Stimulated activated naive CD8-positive, alpha-beta T cell treated with anti-CD3 and anti-CD28 coated beads, Interleukin-15, Interleukin-2, amounts not matched to agents 100 ng/mL and 50 ng/mL, for 24 hours (primary cell): ENCODE results near the gene AHRR.
"Not testable (repeated sequence)": the region's sequence is repeated elsewhere in the genome, so short reads cannot be mapped to it uniquely, and the experiment has no call there.

ENCODE experiments used
- H3K27ac Mint-ChIP-seq: one replicate; pipeline ENCODE4 v1.8.0; 2021; ENCODE audit warnings: mild to moderate bottlenecking, mixed read lengths
- H3K27me3 Mint-ChIP-seq: one replicate; pipeline ENCODE4 v1.8.0; 2021; ENCODE audit warnings: mixed read lengths
- H3K36me3 Mint-ChIP-seq: one replicate; pipeline ENCODE4 v1.8.0; 2021; ENCODE audit warnings: low read depth, mixed read lengths
- H3K4me1 Mint-ChIP-seq: one replicate; pipeline ENCODE4 v1.8.0; 2021; ENCODE audit warnings: low read depth, mixed read lengths
- H3K4me3 Mint-ChIP-seq: one replicate; pipeline ENCODE4 v1.8.0; 2021; ENCODE audit warnings: mild to moderate bottlenecking, mixed read lengths
- H3K9me3 Mint-ChIP-seq: one replicate; pipeline ENCODE4 v1.8.0; 2021; ENCODE audit warnings: mixed read lengths

Gene AHRR

GRCh38 chr5:392431-392988 is 71.0 kb downstream of the AHRR start:
- H3K27ac Mint-ChIP-seq = peak overlapping the region; percentile 99
- H3K9me3 Mint-ChIP-seq = no peaks in the 10 kb centered on the region
- H3K4me1 Mint-ChIP-seq = peaks cover 34% of the 10 kb centered on the region
- H3K27me3 Mint-ChIP-seq = no peaks in the 10 kb centered on the region
- H3K36me3 Mint-ChIP-seq = peaks cover 15% of the 10 kb centered on the region
- peak overlapping the region; percentile 80 for H3K4me3 Mint-ChIP-seq

DNA sequence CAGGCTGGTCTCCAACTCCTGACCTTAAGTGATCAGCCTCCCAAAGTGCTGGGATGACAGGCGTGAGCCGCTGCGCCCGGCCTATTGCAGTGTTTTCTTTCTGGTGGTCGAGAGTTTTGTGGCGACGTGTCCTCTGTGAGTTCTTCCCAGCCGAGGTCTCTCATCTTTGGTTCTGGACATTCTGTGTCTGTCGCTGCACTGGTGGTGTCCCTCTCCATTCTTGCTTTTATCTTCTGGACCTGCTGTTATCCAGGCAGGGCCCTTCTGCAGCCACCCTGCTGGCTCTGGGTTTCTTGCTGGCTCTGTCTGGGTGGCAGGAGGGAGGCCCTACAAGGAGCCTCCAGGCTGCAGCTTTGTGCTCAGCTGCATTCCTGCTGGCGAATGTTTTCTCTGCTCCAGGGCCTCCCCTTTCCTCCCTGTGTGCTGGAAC is 72.3 kb downstream of the AHRR start:
- H3K27me3 Mint-ChIP-seq = no peaks in the 10 kb centered on the region
- H3K4me3 Mint-ChIP-seq = peak overlapping the region; percentile 80
- peaks cover 10% of the 10 kb centered on the region for H3K36me3 Mint-ChIP-seq
- no peaks in the 10 kb centered on the region for H3K9me3 Mint-ChIP-seq
- H3K27ac Mint-ChIP-seq = peak overlapping the region; percentile 99
- H3K4me1 Mint-ChIP-seq = peaks cover 36% of the 10 kb centered on the region

- H3K36me3 Mint-ChIP-seq = peaks cover 10% of the 10 kb centered on the region
- H3K4me3 Mint-ChIP-seq = no peak overlapping the region
- no peaks in the 10 kb centered on the region for H3K9me3 Mint-ChIP-seq
- peaks cover 44% of the 10 kb centered on the region for H3K4me1 Mint-ChIP-seq
- no peaks in the 10 kb centered on the region for H3K27me3 Mint-ChIP-seq
- H3K27ac Mint-ChIP-seq = peak overlapping the region; percentile 58
Observed at GRCh38 chr5:394671-395155, 73.2 kb downstream of the AHRR start.

DNA sequence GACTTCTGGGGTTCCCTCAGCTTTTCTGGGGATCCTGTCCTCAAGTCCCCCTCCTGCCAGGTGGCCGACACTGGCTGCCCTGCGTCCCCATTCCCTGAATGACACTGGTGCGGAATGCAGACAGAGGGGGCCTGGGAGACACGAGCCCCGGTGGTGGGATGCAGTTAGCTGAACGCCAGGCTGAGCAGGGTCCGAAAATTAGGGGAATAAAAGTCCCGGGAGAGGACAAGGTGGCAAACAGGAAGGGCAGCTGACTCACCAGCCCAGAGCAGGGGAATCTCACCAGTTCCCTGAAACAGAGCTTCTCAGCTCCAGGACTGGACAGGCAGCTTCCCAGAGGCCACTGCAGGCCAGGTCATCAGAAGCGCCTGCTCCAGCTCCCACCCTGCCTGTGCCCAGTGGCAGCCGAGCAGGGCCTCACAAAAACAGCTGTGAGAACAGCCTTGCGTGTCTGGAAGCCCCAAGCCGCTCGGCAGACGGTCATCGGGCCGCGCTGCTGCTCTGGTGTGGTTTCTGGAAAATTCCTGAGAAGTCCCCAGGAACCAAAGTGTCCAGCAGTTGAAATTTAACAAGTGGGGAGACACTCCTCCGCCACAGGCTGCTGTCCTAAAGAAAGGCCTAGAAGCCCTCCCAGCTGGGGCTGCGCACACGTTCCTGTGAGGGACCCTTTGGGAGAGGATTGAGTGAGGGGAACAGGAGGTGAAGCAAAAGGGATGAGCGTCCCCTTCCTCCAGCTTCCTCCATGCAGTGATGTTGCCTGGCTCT is 73.8 kb downstream of the AHRR start:
- Mint-ChIP-seq H3K27ac (no peak overlapping the region), H3K9me3 (no peaks in the 10 kb centered on the region), H3K27me3 (peaks cover 2% of the 10 kb centered on the region), H3K36me3 (peaks cover 12% of the 10 kb centered on the region), H3K4me3 (no peak overlapping the region), H3K4me1 (peaks cover 45% of the 10 kb centered on the region)

DNA sequence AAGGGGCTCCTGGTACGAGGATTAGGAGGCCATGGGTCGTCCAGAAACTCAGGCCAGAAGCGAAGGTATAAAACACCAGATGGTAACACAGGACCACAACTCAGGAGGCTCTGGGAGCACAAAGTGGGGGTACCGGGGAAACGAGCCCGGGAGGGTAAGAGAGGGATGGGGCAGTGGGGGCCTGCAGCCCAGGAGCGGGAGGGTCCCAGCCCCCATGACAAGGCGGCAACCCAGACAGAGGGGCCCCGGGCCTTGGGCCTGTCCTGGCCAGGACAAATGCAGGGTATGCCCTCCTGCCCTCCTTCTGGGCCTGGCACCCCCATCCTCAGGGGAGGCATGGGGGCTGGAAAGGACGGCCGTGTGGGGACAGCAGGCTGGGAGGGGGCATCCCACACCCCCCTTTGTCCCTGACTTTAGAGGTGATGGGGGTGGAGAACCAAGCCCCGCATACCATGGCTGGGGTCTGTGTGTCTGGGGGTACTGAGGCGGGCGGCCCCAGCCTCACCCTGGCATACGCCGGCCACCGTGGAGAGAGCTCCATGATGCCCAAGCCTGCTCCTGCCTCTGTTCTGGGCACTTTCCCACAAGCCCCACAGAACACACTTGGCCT is 74.5 kb downstream of the AHRR start:
- Mint-ChIP-seq H3K27ac (no peak overlapping the region), H3K36me3 (peaks cover 14% of the 10 kb centered on the region), H3K4me3 (no peak overlapping the region), H3K4me1 (peaks cover 41% of the 10 kb centered on the region), H3K27me3 (peaks cover 5% of the 10 kb centered on the region), H3K9me3 (no peaks in the 10 kb centered on the region)

- Mint-ChIP-seq H3K27ac (no peak overlapping the region), H3K27me3 (peaks cover 5% of the 10 kb centered on the region), H3K9me3 (no peaks in the 10 kb centered on the region), H3K4me3 (no peak overlapping the region), H3K36me3 (peaks cover 17% of the 10 kb centered on the region), H3K4me1 (peaks cover 41% of the 10 kb centered on the region)
Observed at GRCh38 chr5:396531-396961, 75.0 kb downstream of the AHRR start.

- peaks cover 45% of the 10 kb centered on the region for H3K4me1 Mint-ChIP-seq
- H3K9me3 Mint-ChIP-seq, H3K27ac Mint-ChIP-seq, H3K4me3 Mint-ChIP-seq: not testable (repeated sequence)
- H3K36me3 Mint-ChIP-seq = peaks cover 27% of the 10 kb centered on the region
- H3K27me3 Mint-ChIP-seq = peaks cover 14% of the 10 kb centered on the region
Observed at GRCh38 chr5:398141-398474, 76.6 kb downstream of the AHRR start.

GRCh38 chr5:398475-399295 is 77.2 kb downstream of the AHRR start:
- H3K27me3 Mint-ChIP-seq = peaks cover 14% of the 10 kb centered on the region
- no peak overlapping the region for H3K4me3 Mint-ChIP-seq
- H3K27ac Mint-ChIP-seq = peak overlapping the region; percentile 88
- H3K36me3 Mint-ChIP-seq = peaks cover 24% of the 10 kb centered on the region
- no peaks in the 10 kb centered on the region for H3K9me3 Mint-ChIP-seq
- peaks cover 40% of the 10 kb centered on the region for H3K4me1 Mint-ChIP-seq

- peaks cover 24% of the 10 kb centered on the region for H3K36me3 Mint-ChIP-seq
- H3K4me3 Mint-ChIP-seq = peak overlapping the region; percentile 47
- H3K4me1 Mint-ChIP-seq = peaks cover 37% of the 10 kb centered on the region
- H3K9me3 Mint-ChIP-seq = no peaks in the 10 kb centered on the region
- peaks cover 16% of the 10 kb centered on the region for H3K27me3 Mint-ChIP-seq
- H3K27ac Mint-ChIP-seq = peak overlapping the region; percentile 88
Observed at GRCh38 chr5:399296-400281, 78.1 kb downstream of the AHRR start.

DNA sequence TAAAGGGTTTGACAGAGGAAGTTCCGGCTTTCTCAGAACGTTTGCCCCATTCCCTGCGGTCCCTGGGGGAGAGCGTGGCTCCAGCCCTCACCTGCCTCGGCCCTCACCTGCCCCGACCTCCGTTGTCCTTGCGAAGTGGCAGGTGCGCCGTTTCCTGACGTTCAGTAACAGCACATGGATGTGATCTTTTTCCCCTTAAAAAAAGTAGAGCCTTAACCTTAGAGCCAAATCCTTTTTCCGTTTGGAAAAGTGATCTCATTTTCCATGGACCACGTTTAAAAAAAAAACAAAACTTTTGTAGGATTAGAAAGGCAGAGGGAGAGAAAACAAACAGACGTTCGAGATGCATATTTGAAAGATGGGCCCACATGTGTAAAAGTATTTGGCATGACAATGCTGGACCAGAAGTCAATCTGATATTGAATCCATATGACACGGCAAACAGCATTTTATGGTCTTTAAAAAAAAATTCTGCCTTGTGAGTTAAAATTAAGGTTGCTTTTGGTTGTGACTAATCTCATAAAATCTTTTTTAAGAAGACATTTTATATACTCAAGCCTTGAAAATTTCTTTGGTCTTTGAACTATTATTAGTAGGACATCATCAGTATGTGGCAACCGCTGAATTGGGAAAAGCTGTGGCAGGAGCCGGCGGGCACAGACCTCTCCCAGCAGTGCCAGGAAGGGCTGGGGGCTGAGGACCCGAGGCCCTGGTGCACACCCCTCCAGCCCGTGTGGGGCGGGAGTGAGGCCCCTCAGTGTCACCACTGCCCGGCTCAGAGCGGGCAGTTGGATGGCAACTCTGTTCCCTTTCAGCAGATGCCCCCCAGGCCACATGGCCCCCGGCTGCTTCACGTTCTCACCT is 79.0 kb downstream of the AHRR start:
- Mint-ChIP-seq H3K4me3 (peak overlapping the region; percentile 47), H3K27me3 (peaks cover 17% of the 10 kb centered on the region), H3K27ac (peak overlapping the region; percentile 88), H3K36me3 (peaks cover 24% of the 10 kb centered on the region), H3K4me1 (peaks cover 37% of the 10 kb centered on the region), H3K9me3 (no peaks in the 10 kb centered on the region)

GRCh38 chr5:401146-402034 is 79.9 kb downstream of the AHRR start:
- Mint-ChIP-seq H3K4me1 (peaks cover 37% of the 10 kb centered on the region), H3K36me3 (peaks cover 24% of the 10 kb centered on the region), H3K9me3 (no peaks in the 10 kb centered on the region), H3K27ac (peak overlapping the region; percentile 30), H3K4me3 (no peak overlapping the region), H3K27me3 (peaks cover 21% of the 10 kb centered on the region)

DNA sequence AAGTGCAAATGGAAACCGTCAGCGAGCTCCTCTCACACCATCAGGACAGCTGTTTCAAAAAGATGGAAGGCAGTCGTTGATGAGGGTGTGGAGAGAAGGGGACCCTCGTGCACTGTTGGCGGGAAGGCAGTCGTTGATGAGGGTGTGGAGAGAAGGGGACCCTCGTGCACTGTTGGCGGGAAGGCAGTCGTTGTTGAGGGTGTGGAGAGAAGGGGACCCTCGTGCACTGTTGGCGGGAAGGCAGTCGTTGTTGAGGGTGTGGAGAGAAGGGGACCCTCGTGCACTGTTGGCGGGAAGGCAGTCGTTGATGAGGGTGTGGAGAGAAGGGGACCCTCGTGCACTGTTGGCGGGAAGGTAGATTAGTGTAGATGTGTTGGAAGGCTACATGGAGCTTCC is 80.7 kb downstream of the AHRR start:
- H3K4me3 Mint-ChIP-seq, H3K9me3 Mint-ChIP-seq, H3K27ac Mint-ChIP-seq: not testable (repeated sequence)
- H3K4me1 Mint-ChIP-seq = peaks cover 37% of the 10 kb centered on the region
- H3K36me3 Mint-ChIP-seq = peaks cover 24% of the 10 kb centered on the region
- peaks cover 21% of the 10 kb centered on the region for H3K27me3 Mint-ChIP-seq
